Iris pigment epithelial cell (primary cell): ENCODE measurements around the gene PCDHB16.
"Not testable (repeated sequence)": the region's sequence is repeated elsewhere in the genome, so short reads cannot be mapped to it uniquely, and the experiment has no call there.

Source experiments
- DNase-seq: peaks from one replicate; pipeline ENCODE4 v3.0.0-alpha.2; 2011; ENCODE audit warnings: low read depth

PCDHB16 gene

DNA sequence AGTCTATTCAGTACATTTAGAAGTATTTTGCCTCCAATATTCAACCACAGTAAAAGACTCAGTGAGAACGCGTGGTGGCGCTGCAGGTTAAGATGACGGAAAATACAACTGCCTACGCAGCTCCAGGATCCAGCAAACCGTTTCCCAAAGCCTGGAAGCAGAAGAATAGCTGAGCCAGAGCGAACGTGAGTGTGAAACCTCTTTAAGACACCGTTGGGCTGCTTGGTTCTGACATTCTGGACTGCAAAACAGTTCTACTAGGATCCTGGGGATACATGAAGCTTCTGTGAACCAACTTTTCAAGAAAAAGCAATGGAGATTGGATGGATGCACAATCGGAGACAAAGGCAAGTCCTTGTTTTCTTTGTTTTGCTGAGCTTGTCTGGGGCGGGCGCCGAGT is at the start of gene PCDHB16:
Gene PCDHB16, plus strand, starts transcription at position 140 of the 400 bp plus-strand sequence. Its CDS starts 173 bp downstream, at position 313.
- DNase-seq = peak; percentile 5

DNA sequence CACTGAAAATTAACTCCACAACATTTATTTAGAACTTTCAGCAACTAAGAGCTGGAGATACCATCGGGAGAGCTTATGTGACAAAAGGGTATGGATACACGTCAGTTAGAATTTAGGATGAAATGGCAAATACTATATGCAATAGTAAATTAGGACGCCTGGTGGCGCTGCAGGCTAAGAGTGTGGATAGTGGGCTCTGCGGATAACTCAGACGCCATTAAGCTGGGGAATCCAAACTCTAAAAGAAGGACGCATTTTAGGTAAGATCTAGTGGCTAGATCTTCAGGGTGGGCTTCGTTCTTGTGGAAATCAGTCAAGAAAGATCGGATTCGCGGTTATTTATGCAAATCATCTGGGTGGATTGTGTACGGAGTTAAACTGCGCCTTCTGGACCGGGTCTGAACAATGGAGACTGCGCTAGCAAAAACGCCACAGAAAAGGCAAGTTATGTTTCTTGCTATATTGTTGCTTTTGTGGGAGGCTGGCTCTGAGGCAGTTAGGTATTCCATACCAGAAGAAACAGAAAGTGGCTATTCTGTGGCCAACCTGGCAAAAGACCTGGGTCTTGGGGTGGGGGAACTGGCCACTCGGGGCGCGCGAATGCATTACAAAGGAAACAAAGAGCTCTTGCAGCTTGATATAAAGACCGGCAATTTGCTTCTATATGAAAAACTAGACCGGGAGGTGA is 47.0 kb upstream of the PCDHB16 start, which contains the start of gene PCDHB5:
Gene PCDHB5, plus strand, starts transcription at position 177 of the 688 bp plus-strand sequence. Its CDS starts 229 bp downstream, at position 406.
- DNase-seq = peak; percentile 3

DNA sequence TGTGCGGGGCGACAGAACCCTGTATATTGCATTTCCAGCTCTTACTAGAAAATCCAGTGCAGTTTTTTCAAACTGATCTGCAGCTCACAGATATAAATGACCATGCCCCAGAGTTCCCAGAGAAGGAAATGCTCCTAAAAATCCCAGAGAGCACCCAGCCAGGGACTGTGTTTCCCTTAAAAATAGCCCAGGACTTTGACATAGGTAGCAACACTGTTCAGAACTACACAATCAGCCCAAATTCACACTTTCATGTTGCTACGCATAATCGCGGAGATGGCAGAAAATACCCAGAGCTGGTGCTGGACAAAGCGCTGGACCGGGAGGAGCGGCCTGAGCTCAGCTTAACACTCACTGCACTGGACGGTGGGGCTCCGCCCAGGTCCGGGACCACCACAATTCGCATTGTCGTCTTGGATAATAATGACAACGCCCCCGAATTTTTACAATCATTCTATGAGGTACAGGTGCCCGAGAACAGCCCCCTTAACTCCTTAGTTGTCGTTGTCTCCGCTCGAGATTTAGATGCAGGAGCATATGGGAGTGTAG is 46.4 kb upstream of the PCDHB16 start:
- no peak for DNase-seq

DNA sequence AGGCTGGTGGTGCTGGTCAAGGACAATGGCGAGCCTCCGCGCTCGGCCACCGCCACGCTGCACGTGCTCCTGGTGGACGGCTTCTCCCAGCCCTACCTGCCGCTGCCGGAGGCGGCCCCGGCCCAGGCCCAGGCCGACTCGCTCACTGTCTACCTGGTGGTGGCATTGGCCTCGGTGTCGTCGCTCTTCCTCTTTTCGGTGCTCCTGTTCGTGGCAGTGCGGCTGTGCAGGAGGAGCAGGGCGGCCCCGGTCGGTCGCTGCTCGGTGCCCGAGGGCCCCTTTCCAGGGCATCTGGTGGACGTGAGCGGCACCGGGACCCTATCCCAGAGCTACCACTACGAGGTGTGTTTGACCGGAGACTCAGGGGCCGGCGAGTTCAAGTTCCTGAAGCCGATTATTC is 44.8 kb upstream of the PCDHB16 start:
- not testable (repeated sequence) for DNase-seq

DNA sequence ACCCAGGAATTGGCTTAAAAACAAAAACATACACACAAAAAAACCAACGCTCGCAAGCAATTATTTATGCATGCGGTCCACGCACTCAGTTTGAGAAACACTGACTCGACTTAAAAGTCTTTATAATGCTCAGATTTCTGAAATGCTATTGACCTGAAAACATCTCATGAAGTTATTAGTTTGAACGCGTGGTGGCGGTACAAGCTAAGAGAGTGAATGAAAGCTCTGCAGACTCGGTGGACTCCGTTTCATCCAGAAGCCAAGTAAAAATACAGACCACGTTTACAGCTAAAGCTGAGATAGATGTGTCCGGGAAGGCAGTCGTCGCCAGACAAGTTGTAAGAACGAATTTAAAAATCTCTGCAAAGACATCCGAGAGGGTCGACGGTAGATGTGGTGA is 32.4 kb upstream of the PCDHB16 start, which contains the start of gene PCDHB6:
Gene PCDHB6, plus strand, starts transcription at position 246 of the 400 bp plus-strand sequence. CDS start 201 bp downstream, outside the sequence.
- DNase-seq = peak; percentile 11

DNA sequence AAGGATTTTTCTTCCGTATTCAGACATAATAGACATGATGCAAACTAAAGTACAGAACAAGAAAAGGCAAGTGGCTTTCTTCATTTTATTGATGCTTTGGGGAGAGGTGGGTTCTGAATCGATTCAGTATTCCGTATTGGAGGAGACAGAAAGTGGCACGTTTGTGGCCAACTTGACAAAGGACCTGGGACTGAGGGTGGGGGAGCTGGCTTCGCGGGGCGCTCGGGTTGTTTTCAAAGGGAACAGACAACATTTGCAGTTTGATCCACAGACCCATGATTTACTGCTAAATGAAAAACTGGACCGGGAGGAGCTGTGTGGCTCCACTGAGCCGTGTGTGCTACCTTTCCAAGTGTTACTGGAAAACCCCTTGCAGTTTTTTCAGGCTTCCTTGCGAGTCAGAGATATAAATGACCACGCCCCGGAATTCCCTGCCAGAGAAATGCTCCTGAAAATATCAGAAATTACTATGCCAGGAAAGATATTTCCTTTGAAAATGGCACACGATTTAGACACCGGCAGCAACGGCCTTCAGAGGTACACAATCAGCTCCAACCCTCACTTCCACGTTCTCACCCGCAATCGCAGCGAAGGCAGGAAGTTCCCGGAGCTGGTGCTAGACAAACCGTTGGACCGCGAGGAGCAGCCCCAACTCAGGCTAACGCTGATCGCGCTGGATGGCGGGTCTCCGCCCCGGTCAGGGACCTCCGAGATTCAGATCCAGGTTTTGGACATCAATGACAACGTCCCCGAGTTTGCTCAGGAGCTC is 31.8 kb upstream of the PCDHB16 start:
- DNase-seq = no peak

DNA sequence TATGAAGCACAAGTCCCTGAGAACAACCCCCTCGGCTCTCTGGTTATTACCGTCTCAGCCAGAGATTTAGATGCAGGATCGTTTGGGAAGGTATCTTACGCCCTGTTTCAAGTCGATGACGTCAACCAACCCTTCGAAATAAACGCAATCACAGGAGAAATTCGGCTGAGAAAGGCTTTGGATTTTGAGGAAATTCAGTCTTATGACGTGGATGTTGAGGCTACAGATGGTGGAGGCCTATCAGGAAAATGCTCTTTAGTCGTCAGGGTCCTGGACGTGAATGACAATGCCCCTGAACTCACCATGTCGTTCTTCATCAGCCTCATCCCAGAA is 31.2 kb upstream of the PCDHB16 start:
- DNase-seq = no peak

DNA sequence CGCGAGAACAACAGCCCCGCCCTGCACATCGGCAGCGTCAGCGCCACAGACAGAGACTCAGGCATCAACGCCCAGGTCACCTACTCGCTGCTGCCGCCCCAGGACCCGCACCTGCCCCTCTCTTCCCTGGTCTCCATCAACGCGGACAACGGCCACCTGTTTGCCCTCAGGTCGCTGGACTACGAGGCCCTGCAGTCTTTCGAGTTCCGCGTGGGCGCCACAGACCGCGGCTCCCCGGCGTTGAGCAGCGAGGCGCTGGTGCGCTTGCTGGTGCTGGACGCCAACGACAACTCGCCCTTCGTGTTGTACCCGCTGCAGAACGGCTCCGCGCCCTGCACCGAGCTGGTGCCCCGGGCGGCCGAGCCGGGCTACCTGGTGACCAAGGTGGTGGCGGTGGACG is 30.6 kb upstream of the PCDHB16 start:
- not testable (repeated sequence) for DNase-seq

DNA sequence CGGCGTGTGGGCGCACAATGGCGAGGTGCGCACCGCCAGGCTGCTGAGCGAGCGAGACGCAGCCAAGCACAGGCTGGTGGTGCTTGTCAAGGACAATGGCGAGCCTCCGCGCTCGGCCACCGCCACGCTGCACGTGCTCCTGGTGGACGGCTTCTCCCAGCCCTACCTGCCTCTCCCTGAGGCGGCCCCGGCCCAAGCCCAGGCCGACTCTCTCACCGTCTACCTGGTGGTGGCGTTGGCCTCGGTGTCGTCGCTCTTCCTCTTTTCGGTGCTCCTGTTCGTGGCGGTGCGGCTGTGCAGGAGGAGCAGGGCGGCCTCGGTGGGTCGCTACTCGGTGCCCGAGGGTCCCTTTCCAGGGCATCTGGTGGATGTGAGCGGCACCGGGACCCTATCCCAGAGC is 30.1 kb upstream of the PCDHB16 start:
- not testable (repeated sequence) for DNase-seq

DNA sequence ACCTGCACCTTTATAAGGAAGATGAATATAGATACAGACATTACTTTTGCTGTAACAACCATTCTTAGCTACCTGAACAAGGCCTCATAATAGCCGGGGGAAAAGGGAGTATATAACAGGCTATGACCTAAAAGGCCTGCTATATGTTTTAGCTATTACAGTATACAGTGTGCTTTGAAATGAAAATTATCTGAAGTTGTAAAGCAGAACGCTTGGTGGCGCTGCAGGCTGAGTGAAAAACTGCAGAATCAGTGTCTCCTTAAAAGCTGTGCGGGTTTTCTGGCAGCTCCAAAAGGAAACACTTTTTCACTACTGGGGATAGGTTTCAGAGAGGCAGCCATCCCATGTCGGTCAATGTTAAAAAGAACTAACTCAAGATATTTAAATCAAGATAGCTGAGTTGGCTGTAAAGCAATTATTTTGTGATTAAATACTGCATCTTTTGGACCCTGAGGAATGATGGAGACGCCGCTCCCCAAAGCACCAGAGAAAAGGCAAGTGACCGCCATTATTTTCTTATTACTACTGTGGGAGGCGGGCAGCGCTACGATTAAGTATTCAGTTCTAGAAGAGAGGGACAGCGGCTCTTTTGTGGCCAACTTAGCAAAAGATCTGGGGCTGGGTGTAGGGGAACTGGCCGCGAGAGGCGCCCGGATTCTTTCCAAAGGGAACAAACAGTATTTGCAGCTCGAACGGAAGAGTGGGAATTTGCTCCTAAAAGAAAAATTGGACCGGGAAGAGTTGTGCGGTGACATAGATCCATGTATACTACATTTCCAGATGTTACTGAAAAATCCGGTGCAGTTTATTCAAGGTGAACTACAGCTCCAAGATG is 26.4 kb upstream of the PCDHB16 start:
- DNase-seq = no peak

DNA sequence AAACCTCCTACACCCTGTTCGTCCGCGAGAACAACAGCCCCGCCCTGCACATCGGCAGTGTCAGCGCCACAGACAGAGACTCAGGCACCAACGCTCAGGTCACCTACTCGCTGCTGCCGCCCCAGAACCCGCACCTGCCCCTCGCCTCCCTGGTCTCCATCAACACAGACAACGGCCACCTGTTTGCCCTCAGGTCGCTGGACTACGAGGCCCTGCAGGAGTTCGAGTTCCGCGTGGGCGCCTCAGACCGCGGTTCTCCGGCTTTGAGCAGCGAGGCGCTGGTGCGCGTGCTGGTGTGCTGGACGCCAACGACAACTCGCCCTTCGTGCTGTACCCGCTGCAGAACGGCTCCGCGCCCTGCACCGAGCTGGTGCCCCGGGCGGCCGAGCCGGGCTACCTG is 24.8 kb upstream of the PCDHB16 start:
- DNase-seq = not testable (repeated sequence)

DNA sequence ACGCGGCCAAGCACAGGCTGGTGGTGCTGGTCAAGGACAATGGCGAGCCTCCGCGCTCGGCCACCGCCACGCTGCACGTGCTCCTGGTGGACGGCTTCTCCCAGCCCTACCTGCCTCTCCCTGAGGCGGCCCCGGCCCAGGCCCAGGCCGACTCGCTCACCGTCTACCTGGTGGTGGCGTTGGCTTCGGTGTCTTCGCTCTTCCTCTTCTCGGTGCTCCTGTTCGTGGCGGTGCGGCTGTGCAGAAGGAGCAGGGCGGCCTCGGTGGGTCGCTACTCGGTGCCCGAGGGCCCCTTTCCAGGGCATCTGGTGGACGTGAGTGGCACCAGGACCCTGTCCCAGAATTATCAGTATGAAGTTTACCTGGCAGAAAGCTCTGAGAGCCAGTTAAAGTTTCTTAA is 24.3 kb upstream of the PCDHB16 start:
- DNase-seq = not testable (repeated sequence)

DNA sequence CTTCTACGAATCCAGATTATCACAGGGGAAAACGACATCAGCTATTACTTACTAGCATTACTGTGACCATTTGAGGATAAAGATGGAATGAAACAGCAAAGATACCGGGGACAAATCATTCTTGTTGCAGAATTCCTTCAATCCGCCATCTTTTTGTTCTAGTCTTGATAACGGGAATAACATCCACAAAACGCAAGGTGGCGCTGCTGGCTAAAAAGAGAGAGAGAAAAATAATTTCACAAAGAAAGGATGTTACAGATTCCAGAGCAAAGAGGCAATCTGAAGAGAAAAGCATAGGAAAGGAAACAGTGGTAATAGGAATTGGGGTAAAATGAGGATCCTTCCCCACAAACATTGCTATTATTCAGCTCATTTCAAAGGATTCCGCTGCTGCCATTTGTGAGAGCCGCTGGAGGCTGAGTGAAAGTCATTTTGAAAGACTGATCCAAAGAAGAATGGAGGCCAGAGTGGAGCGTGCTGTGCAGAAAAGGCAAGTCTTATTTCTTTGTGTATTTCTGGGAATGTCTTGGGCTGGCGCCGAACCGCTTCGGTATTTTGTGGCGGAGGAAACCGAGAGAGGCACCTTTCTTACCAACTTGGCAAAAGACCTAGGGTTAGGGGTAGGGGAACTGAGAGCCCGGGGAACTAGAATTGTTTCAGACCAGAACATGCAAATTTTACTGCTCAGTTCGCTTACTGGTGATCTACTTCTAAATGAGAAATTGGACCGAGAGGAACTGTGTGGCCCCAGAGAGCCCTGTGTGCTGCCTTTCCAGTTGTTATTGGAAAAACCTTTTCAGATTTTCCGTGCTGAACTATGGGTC is 9.6 kb upstream of the PCDHB16 start, which contains the start of gene PCDHB7:
Gene PCDHB7, plus strand, starts transcription at position 264 of the 824 bp plus-strand sequence. Its CDS starts 192 bp downstream, at position 456.
- peak; percentile 8 for DNase-seq

DNA sequence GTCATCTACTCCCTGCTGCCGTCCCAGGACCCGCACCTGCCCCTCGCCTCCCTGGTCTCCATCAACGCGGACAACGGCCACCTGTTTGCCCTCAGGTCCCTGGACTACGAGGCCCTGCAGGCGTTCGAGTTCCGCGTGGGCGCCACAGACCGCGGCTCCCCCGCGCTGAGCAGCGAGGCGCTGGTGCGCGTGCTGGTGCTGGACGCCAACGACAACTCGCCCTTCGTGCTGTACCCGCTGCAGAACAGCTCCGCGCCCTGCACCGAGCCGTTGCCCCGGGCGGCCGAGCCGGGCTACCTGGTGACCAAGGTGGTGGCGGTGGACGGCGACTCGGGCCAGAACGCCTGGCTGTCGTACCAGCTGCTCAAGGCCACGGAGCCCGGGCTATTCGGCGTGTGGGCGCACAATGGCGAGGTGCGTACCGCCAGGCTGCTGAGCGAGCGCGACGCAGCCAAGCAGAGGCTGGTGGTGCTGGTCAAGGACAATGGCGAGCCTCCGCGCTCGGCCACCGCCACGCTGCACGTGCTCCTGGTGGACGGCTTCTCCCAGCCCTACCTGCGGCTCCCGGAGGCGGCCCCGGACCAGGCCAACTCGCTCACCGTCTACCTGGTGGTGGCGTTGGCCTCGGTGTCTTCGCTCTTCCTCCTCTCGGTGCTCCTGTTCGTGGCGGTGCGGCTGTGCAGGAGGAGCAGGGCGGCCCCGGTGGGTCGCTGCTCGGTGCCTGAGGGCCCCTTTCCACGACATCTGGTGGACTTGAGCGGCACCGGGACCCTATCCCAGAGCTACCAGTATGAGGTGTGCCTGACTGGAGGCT is 7.7 kb upstream of the PCDHB16 start:
- DNase-seq = not testable (repeated sequence)

DNA sequence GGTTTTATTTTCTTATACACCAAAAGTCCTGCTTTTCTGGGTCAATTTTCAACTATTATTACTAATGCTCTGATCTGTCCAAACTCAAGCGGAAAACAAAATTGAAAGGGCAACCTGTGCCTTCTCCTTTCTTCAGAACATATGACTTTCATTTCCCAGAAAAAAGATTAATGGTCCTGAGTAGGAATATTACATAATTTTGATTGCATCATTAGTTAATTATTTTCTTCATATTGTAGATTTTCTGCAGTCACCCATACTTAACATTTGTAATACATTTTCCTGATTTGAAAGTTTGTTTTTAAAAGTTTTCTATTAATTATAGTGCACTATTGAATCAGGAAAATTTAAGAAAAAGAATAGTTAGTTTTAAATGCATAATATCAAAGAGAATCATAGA is 6.3 kb upstream of the PCDHB16 start:
- DNase-seq = no peak

DNA sequence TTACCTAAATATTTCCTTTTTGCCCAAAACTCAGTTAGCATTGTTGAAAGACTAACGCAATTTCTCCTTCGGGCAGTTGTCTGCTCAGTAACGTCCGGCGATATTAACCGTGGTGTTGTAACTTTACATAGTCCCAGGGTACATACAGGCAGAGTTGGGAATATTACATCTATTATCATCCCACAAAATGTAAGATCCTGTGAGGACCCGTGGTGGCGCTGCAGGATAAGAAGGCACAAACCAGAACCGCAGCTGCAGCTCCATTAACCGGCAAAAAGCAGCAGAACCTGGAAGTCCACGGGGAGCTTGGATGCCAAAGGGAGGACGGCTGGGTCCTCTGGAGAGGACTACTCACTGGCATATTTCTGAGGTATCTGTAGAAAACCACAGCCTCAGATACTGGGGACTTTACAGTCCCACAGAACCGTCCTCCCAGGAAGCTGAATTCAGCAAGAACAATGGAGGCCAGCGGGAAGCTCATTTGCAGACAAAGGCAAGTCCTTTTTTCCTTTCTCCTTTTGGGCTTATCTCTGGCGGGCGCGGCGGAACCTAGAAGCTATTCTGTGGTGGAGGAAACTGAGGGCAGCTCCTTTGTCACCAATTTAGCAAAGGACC is 4.5 kb upstream of the PCDHB16 start, which contains the start of gene PCDHB8:
Gene PCDHB8, plus strand, starts transcription at position 214 of the 615 bp plus-strand sequence. Its CDS starts 245 bp downstream, at position 459.
- DNase-seq = not testable (repeated sequence)

DNA sequence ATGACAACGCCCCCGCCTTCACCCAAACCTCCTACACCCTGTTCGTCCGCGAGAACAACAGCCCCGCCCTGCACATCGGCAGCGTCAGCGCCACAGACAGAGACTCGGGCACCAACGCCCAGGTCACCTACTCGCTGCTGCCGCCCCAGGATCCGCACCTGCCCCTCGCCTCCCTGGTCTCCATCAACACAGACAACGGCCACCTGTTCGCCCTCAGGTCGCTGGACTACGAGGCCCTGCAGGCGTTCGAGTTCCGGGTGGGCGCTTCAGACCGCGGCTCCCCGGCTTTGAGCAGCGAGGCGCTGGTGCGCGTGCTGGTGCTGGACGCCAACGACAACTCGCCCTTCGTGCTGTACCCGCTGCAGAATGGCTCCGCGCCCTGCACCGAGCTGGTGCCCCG is 2.8 kb upstream of the PCDHB16 start:
- DNase-seq = not testable (repeated sequence)

DNA sequence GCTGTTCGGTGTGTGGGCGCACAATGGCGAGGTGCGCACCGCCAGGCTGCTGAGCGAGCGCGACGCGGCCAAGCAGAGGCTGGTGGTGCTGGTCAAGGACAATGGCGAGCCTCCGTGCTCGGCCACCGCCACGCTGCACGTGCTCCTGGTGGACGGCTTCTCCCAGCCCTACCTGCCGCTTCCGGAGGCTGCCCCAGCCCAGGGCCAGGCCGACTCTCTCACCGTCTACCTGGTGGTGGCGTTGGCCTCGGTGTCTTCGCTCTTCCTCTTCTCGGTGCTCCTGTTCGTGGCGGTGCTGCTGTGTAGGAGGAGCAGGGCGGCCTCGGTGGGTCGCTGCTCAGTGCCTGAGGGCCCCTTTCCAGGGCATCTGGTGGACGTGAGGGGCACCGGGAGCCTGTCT is 2.3 kb upstream of the PCDHB16 start:
- not testable (repeated sequence) for DNase-seq

DNA sequence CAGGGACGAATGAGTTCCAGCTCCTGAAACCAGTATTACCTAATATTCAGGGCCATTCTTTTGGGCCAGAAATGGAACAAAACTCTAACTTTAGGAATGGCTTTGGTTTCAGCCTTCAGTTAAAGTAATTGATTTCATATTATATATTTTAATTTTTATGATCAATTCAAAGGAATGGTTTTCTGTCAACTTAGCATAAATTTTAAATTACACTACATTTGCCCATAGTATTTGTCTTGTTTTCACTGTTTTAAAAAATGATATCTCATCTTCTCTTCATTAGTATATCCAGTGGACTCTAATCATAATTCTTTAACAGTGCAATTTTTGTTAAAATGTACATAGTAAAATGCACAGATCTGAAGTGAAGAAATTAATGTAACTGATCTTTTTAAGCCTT is 1.9 kb upstream of the PCDHB16 start:
- no peak for DNase-seq
